ENCODE measurements around the gene PAPSS1.

Gene PAPSS1

GRCh38 chr4:107616838-107617389 is 103.1 kb downstream of the PAPSS1 start:
- no peaks in the 10 kb centered on the region for H3K27me3 ChIP-seq (ENCODE audit: control insufficient read depth in 3 of 3, insufficient read depth in 3 of 3, low read depth in 1 of 3, low read length in 3 of 3)
- H2AFZ ChIP-seq (ENCODE audit: low read length) = no peak overlapping the region
- no peak overlapping the region for H2BK15ac ChIP-seq (ENCODE audit: low read length)
- no peak overlapping the region for H2AK5ac ChIP-seq (ENCODE audit: low read depth, low read length)
- H2BK5ac ChIP-seq (ENCODE audit: low read length) = no peak overlapping the region
- no peak overlapping the region for H3K4me3 ChIP-seq (ENCODE audit: low read length in 2 of 2)
- H3K18ac ChIP-seq (ENCODE audit: low read length) = no peak overlapping the region
- no peak overlapping the region for H2BK120ac ChIP-seq (ENCODE audit: low read depth, low read length)
- no peak for DNase-seq (ENCODE audit: low spot score)
- no peak overlapping the region for H3K23ac ChIP-seq (ENCODE audit: low read depth, low read length, poor library complexity)
- no peak overlapping the region for H3K4me2 ChIP-seq (ENCODE audit: insufficient read depth, low read length, poor library complexity, severe bottlenecking)
- no peak overlapping the region for H3K9ac ChIP-seq (ENCODE audit: low read depth, low read length, poor library complexity)
- no peaks in the 10 kb centered on the region for H3K79me1 ChIP-seq (ENCODE audit: low read depth, low read length)
- no peaks in the 10 kb centered on the region for H3K9me3 ChIP-seq (replicated peaks in 1 of 2; ENCODE audit: control insufficient read depth in 2 of 2, insufficient read depth in 1 of 2, low read depth in 1 of 2, low read length in 2 of 2)
- no peak overlapping the region for H4K91ac ChIP-seq (ENCODE audit: low read depth, low read length, poor library complexity)
- H4K8ac ChIP-seq (ENCODE audit: low read depth, low read length) = no peak overlapping the region
- no CpG with 5 or more reads among the region's 3 CpGs for WGBS, 2 donors (ENCODE audit: extremely low coverage in 2 of 2, insufficient read length in 2 of 2, insufficient replicate concordance in 1 of 2)
- no peaks in the 10 kb centered on the region for H3K4me1 ChIP-seq (ENCODE audit: control insufficient read depth in 2 of 2, insufficient read depth in 1 of 2, low read depth in 1 of 2, low read length in 2 of 2)
- no peak overlapping the region for H2BK12ac ChIP-seq (ENCODE audit: low read length)
- H3K36me3 ChIP-seq (replicated peaks in 1 of 2; ENCODE audit: control insufficient read depth in 2 of 2, insufficient read depth in 2 of 2, low read length in 2 of 2) = peaks cover 8% of the 10 kb centered on the region in 2 donors
- no peak overlapping the region for H3K4ac ChIP-seq (ENCODE audit: low read length)
- H3K27ac ChIP-seq (replicated peaks; ENCODE audit: low read length) = no peak overlapping the region
- H3K14ac ChIP-seq (ENCODE audit: low read length) = no peak overlapping the region

- no peak overlapping the region for H3K18ac ChIP-seq (ENCODE audit: low read length)
- no peak for DNase-seq (ENCODE audit: low spot score)
- H2AFZ ChIP-seq (ENCODE audit: low read length) = no peak overlapping the region
- no peak overlapping the region for H3K4me2 ChIP-seq (ENCODE audit: insufficient read depth, low read length, poor library complexity, severe bottlenecking)
- no peak overlapping the region for H3K14ac ChIP-seq (ENCODE audit: low read length)
- no peak overlapping the region for H3K27ac ChIP-seq (replicated peaks; ENCODE audit: low read length)
- no peak overlapping the region for H4K91ac ChIP-seq (ENCODE audit: low read depth, low read length, poor library complexity)
- no peak overlapping the region for H2BK15ac ChIP-seq (ENCODE audit: low read length)
- H2AK5ac ChIP-seq (ENCODE audit: low read depth, low read length) = no peak overlapping the region
- WGBS, 2 donors (ENCODE audit: extremely low coverage in 2 of 2, insufficient read length in 2 of 2, insufficient replicate concordance in 1 of 2) = no CpG with 5 or more reads among the region's 1 CpG
- H2BK12ac ChIP-seq (ENCODE audit: low read length) = no peak overlapping the region
- H4K8ac ChIP-seq (ENCODE audit: low read depth, low read length) = no peak overlapping the region
- H3K36me3 ChIP-seq (replicated peaks in 1 of 2; ENCODE audit: control insufficient read depth in 2 of 2, insufficient read depth in 2 of 2, low read length in 2 of 2) = peaks cover 8% of the 10 kb centered on the region in 2 donors
- no peak overlapping the region for H2BK120ac ChIP-seq (ENCODE audit: low read depth, low read length)
- no peaks in the 10 kb centered on the region for H3K79me1 ChIP-seq (ENCODE audit: low read depth, low read length)
- no peak overlapping the region for H3K23ac ChIP-seq (ENCODE audit: low read depth, low read length, poor library complexity)
- H3K4ac ChIP-seq (ENCODE audit: low read length) = no peak overlapping the region
- H3K4me3 ChIP-seq (ENCODE audit: low read length in 2 of 2) = no peak overlapping the region
- H3K9me3 ChIP-seq (replicated peaks in 1 of 2; ENCODE audit: control insufficient read depth in 2 of 2, insufficient read depth in 1 of 2, low read depth in 1 of 2, low read length in 2 of 2) = no peaks in the 10 kb centered on the region
- H3K27me3 ChIP-seq (ENCODE audit: control insufficient read depth in 3 of 3, insufficient read depth in 3 of 3, low read depth in 1 of 3, low read length in 3 of 3) = no peaks in the 10 kb centered on the region
- no peak overlapping the region for H2BK5ac ChIP-seq (ENCODE audit: low read length)
- H3K9ac ChIP-seq (ENCODE audit: low read depth, low read length, poor library complexity) = no peak overlapping the region
- H3K4me1 ChIP-seq (ENCODE audit: control insufficient read depth in 2 of 2, insufficient read depth in 1 of 2, low read depth in 1 of 2, low read length in 2 of 2) = no peaks in the 10 kb centered on the region
Observed at GRCh38 chr4:107615809-107616208, 104.2 kb downstream of the PAPSS1 start.

GRCh38 chr4:107603430-107603829 is 116.6 kb downstream of the PAPSS1 start:
- no peaks in the 10 kb centered on the region for H3K79me1 ChIP-seq (ENCODE audit: low read depth, low read length)
- peaks cover 0 to 1% of the 10 kb centered on the region in 2 donors for H3K4me1 ChIP-seq (ENCODE audit: control insufficient read depth in 2 of 2, insufficient read depth in 1 of 2, low read depth in 1 of 2, low read length in 2 of 2)
- no peaks in the 10 kb centered on the region for H3K36me3 ChIP-seq (replicated peaks in 1 of 2; ENCODE audit: control insufficient read depth in 2 of 2, insufficient read depth in 2 of 2, low read length in 2 of 2)
- no peak overlapping the region for H2AK5ac ChIP-seq (ENCODE audit: low read depth, low read length)
- H3K23ac ChIP-seq (ENCODE audit: low read depth, low read length, poor library complexity) = no peak overlapping the region
- H3K27ac ChIP-seq (replicated peaks; ENCODE audit: low read length) = no peak overlapping the region
- no CpG with 5 or more reads among the region's 4 CpGs for WGBS, 2 donors (ENCODE audit: extremely low coverage in 2 of 2, insufficient read length in 2 of 2, insufficient replicate concordance in 1 of 2)
- H2BK5ac ChIP-seq (ENCODE audit: low read length) = no peak overlapping the region
- no peak for DNase-seq (ENCODE audit: low spot score)
- no peak overlapping the region for H4K8ac ChIP-seq (ENCODE audit: low read depth, low read length)
- H2BK120ac ChIP-seq (ENCODE audit: low read depth, low read length) = no peak overlapping the region
- no peaks in the 10 kb centered on the region for H3K27me3 ChIP-seq (ENCODE audit: control insufficient read depth in 3 of 3, insufficient read depth in 3 of 3, low read depth in 1 of 3, low read length in 3 of 3)
- H2BK15ac ChIP-seq (ENCODE audit: low read length) = no peak overlapping the region
- no peak overlapping the region for H3K18ac ChIP-seq (ENCODE audit: low read length)
- no peak overlapping the region for H3K4me2 ChIP-seq (ENCODE audit: insufficient read depth, low read length, poor library complexity, severe bottlenecking)
- no peak overlapping the region for H4K91ac ChIP-seq (ENCODE audit: low read depth, low read length, poor library complexity)
- no peak overlapping the region for H3K4ac ChIP-seq (ENCODE audit: low read length)
- no peak overlapping the region for H3K9ac ChIP-seq (ENCODE audit: low read depth, low read length, poor library complexity)
- H3K4me3 ChIP-seq (ENCODE audit: low read length in 2 of 2) = no peak overlapping the region
- no peak overlapping the region for H2BK12ac ChIP-seq (ENCODE audit: low read length)
- no peaks in the 10 kb centered on the region for H3K9me3 ChIP-seq (replicated peaks in 1 of 2; ENCODE audit: control insufficient read depth in 2 of 2, insufficient read depth in 1 of 2, low read depth in 1 of 2, low read length in 2 of 2)
- peak overlapping the region; percentile 27 for H2AFZ ChIP-seq (ENCODE audit: low read length)
- H3K14ac ChIP-seq (ENCODE audit: low read length) = no peak overlapping the region

GRCh38 chr4:107600983-107601382 is 119.1 kb downstream of the PAPSS1 start:
- Histone ChIP-seq H3K4me1 (ENCODE audit: control insufficient read depth in 2 of 2, insufficient read depth in 1 of 2, low read depth in 1 of 2, low read length in 2 of 2) (peaks cover 0 to 1% of the 10 kb centered on the region in 2 donors), H3K27ac (replicated peaks; ENCODE audit: low read length) (no peak overlapping the region)

More at GRCh38 chr4:107600983-107601382, 119.1 kb downstream of the PAPSS1 start:
- H3K18ac ChIP-seq (ENCODE audit: low read length) = no peak overlapping the region
- no peak overlapping the region for H2BK120ac ChIP-seq (ENCODE audit: low read depth, low read length)
- no peak overlapping the region for H4K8ac ChIP-seq (ENCODE audit: low read depth, low read length)
- no peak overlapping the region for H3K4me3 ChIP-seq (ENCODE audit: low read length in 2 of 2)
- no peak overlapping the region for H3K9ac ChIP-seq (ENCODE audit: low read depth, low read length, poor library complexity)
- H2BK12ac ChIP-seq (ENCODE audit: low read length) = no peak overlapping the region
- no peaks in the 10 kb centered on the region for H3K9me3 ChIP-seq (replicated peaks in 1 of 2; ENCODE audit: control insufficient read depth in 2 of 2, insufficient read depth in 1 of 2, low read depth in 1 of 2, low read length in 2 of 2)
- H3K4ac ChIP-seq (ENCODE audit: low read length) = no peak overlapping the region
- DNase-seq (ENCODE audit: low spot score) = no peak
- no peak overlapping the region for H3K4me2 ChIP-seq (ENCODE audit: insufficient read depth, low read length, poor library complexity, severe bottlenecking)
- H2AFZ ChIP-seq (ENCODE audit: low read length) = no peak overlapping the region
- H3K27me3 ChIP-seq (ENCODE audit: control insufficient read depth in 3 of 3, insufficient read depth in 3 of 3, low read depth in 1 of 3, low read length in 3 of 3) = no peaks in the 10 kb centered on the region
- no peak overlapping the region for H3K23ac ChIP-seq (ENCODE audit: low read depth, low read length, poor library complexity)
- no peak overlapping the region for H2BK5ac ChIP-seq (ENCODE audit: low read length)
- H2BK15ac ChIP-seq (ENCODE audit: low read length) = no peak overlapping the region
- H3K14ac ChIP-seq (ENCODE audit: low read length) = no peak overlapping the region
- no peak overlapping the region for H4K91ac ChIP-seq (ENCODE audit: low read depth, low read length, poor library complexity)
- H3K36me3 ChIP-seq (replicated peaks in 1 of 2; ENCODE audit: control insufficient read depth in 2 of 2, insufficient read depth in 2 of 2, low read length in 2 of 2) = no peaks in the 10 kb centered on the region
- H2AK5ac ChIP-seq (ENCODE audit: low read depth, low read length) = no peak overlapping the region
- H3K79me1 ChIP-seq (ENCODE audit: low read depth, low read length) = no peaks in the 10 kb centered on the region
